Activated CD4-positive, CD25-positive, alpha-beta regulatory T cell treated with anti-CD3 and anti-CD28 coated beads, Interleukin-2, amount 50 U/mL, for 72 hours (primary cell): ENCODE measurements around the gene PLEKHH1.
A peak's percentile ranks its signal among the peaks of the same experiment; 100 is the strongest.
"Not testable (repeated sequence)": the region's sequence is repeated elsewhere in the genome, so short reads cannot be mapped to it uniquely, and the experiment has no call there.

Experiments used
- DNase-seq: peaks from one replicate; pipeline ENCODE4 v3.0.0; 2021

Gene PLEKHH1

GRCh38 chr14:67584978-67585377 lies 51.9 kb downstream of the PLEKHH1 start:
- DNase-seq = no peak

GRCh38 chr14:67586369-67586768 lies 53.3 kb downstream of the PLEKHH1 start:
- DNase-seq = no peak

- DNase-seq = no peak
Observed at GRCh38 chr14:67589204-67589770, 56.2 kb downstream of the PLEKHH1 start.

GRCh38 chr14:67593650-67594049 lies 60.6 kb downstream of the PLEKHH1 start:
- DNase-seq = not testable (repeated sequence)

GRCh38 chr14:67595392-67595791 lies 62.3 kb downstream of the PLEKHH1 start:
- no peak for DNase-seq

GRCh38 chr14:67599698-67600561 lies 66.8 kb downstream of the PLEKHH1 start, which contains the start of gene PIGH:
TSS of gene PIGH (minus strand) at chr14:67600268. CDS start at chr14:67600203, 65 bp downstream.
- peak; percentile 95 for DNase-seq

GRCh38 chr14:67600562-67600974 lies 67.5 kb downstream of the PLEKHH1 start:
- not testable (repeated sequence) for DNase-seq

- DNase-seq = no peak
Observed at GRCh38 chr14:67602076-67602475, 69.0 kb downstream of the PLEKHH1 start.

GRCh38 chr14:67602995-67603545 lies 70.0 kb downstream of the PLEKHH1 start:
- no peak for DNase-seq

GRCh38 chr14:67607646-67608045 lies 74.6 kb downstream of the PLEKHH1 start:
- no peak for DNase-seq

- DNase-seq = no peak
Observed at GRCh38 chr14:67609642-67610310, 76.7 kb downstream of the PLEKHH1 start.

- DNase-seq = no peak
Observed at GRCh38 chr14:67610491-67610890, 77.4 kb downstream of the PLEKHH1 start.

- DNase-seq = no peak
Observed at GRCh38 chr14:67618617-67619063, 85.5 kb downstream of the PLEKHH1 start.

GRCh38 chr14:67619446-67620216 lies 86.5 kb downstream of the PLEKHH1 start, which contains the start of gene ARG2:
TSS of gene ARG2 (plus strand) at chr14:67619920. CDS start at chr14:67619978, 58 bp downstream.
- DNase-seq = peak; percentile 98

GRCh38 chr14:67620217-67620785 lies 87.2 kb downstream of the PLEKHH1 start:
- no peak for DNase-seq

GRCh38 chr14:67622675-67623074 lies 89.6 kb downstream of the PLEKHH1 start:
- DNase-seq = no peak

GRCh38 chr14:67623114-67623513 lies 90.0 kb downstream of the PLEKHH1 start:
- no peak for DNase-seq

GRCh38 chr14:67626131-67626530 lies 93.0 kb downstream of the PLEKHH1 start:
- DNase-seq = not testable (repeated sequence)

GRCh38 chr14:67627519-67627918 lies 94.4 kb downstream of the PLEKHH1 start:
- no peak for DNase-seq

- DNase-seq = no peak
Observed at GRCh38 chr14:67630186-67630585, 97.1 kb downstream of the PLEKHH1 start.

- DNase-seq = no peak
Observed at GRCh38 chr14:67630938-67631337, 97.8 kb downstream of the PLEKHH1 start.
